Measurements from ENCODE around the gene EXO1.

Gene EXO1

DNA sequence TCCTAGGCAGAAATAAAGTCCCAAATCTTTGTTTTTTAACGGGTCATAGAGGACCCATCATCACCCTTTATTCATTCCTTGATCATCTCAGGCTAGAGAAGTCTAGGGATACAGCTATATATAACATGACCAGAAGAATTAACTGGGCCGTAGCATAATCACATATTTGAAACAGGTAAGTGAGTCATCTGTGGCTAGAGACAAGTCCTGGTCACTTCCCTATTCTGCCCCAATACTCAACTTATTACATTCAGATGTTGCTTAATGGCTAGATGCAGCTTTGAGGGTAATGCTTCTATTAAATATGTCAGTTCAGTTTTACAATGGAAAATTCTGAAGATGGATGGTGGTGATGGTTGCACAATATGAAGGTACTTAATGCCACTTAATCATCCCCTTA lies 47.0 kb downstream of the EXO1 start:
- DNase-seq: no peak

DNA sequence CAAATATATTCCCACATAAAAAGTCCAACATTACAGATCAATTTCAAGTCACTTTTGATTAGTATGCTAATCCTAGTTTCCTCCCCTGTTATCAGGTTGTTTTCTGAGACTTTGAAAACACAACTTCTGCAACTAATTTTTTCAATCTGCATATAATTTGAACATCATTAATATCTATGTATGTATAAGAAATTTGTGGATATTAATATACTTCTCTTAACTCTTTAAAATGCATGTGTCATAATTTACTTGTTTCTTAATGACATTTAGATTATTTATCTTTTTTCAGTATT lies 48.6 kb downstream of the EXO1 start:
- DNase-seq: no peak

DNA sequence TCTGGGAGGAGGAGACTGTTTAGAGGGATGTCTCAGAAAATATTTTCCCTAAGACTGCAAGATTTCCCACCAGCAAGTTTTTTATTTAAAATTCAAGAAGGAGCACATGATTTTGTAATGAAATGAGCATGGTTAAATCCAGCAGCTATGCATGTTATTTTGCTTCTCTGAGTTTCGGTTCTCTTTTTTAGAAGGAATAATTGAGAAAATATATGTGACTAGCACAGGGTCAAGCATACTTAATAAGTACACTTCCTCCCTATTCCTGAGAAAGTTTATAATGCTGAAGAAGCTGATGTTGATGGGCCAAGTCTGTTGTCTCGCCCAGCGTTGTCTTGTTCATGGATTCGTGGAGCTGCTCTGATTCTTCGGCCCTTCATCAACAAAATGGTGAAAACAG lies 51.2 kb downstream of the EXO1 start:
- DNase-seq: no peak

DNA sequence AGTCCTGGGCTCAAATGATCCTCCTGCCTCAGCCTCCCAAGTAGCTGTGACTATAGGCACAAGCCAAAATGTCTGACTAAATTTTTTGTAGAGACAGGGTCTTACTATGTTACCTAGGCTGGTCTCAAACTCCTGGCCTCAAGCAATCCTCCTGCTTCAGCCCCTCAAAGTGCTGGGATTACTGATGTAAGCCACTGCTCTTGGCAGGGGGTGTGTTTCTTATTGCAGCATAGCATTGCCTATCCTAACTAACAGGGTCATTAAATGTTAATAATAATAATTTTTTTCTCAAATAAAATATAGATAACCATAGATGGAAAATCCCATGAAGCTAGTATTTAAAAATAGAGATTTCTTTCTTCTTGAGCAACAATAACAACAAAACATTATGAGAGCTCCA lies 52.4 kb downstream of the EXO1 start:
- DNase-seq: no peak

DNA sequence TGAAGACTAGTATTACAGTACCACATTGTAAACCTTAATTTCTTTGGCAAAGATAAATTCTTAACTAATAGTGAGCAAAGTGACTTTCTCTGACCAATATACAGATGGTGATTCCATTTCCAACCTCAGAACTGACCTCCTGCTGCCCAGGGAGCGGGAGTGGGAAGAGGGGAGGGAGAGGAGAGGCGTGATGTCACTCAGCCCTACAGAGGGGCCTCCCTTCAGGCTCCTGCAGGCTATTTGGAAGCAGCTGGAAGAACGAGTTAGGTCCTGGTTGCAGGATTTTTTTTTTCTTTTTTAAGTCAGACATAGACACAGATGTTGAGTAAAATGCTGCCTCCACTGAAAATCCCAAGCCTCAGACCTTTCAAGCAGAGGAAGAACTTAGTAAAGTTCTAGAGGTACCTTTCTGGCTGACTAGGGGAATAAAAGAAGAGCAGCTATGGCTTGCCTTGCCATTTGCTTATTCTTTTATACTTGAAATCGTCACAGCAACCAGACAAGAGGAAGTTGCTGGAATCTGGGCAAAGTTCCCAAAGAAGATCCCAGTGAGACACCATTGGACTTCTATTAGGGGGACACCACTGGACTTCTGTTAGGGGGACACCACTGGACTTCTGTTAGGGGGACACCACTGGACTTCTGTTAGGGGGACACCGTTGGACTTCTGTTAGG lies 54.5 kb downstream of the EXO1 start:
- DNase-seq: no peak

- DNase-seq: no peak
These were observed 68.2 kb downstream of the EXO1 start for GRCh38 chr1:241916196-241916595.

DNA sequence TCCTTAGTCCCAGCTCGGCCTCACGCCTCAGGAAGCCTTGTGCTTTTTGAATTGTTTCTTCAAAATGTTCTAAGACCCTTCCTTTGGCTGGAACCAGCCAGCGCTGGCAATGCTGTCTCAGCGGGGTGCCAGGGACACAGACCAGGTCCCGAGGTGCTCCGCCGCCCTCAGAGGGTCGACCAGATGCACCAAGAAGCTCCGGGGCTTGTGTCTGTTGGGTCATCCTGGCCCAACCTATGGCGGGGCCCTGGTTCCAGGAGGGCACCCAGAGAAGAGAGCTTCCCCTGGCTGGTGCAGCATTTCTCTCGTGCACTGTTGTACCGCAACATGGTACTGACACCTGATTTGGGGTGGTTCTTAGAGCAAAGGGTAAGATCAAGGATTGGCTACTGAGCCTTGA lies 69.5 kb downstream of the EXO1 start:
- DNase-seq: no peak

GRCh38 chr1:241918879-241919278 lies 70.9 kb downstream of the EXO1 start:
- DNase-seq: no peak

DNA sequence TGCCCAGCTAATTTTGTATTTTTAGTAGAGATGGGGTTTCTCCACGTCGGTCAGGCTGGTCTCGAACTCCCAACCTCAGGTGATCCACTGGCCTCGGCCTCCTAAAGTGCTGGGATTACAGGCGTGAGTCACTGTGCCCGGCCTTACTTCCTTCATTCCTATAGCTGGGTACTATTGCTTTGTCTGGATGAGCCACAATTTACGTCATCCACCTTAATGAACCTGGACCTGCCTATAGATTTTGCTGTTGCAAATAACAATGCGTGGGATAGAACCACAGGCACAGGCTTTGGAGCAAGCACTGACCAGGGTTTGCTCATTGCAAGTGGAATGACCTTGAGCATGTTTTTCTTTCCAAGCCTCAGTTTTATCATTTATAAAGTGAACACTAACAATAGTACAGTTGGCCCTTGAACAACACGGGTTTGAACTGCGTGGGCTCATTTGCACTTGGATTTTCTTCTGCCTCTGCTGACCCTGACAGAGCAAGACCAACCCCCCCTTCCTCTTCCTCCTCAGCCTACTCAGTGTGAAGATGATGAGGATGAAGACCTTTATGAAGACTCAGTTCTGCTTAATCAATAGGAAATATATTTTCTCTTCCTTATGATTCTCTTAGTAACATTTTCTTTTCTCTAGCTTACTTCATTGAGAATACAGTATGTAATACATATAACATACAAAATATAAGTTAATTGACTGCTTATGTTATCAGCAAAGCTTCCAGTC lies 76.2 kb downstream of the EXO1 start:
- DNase-seq: no peak

DNA sequence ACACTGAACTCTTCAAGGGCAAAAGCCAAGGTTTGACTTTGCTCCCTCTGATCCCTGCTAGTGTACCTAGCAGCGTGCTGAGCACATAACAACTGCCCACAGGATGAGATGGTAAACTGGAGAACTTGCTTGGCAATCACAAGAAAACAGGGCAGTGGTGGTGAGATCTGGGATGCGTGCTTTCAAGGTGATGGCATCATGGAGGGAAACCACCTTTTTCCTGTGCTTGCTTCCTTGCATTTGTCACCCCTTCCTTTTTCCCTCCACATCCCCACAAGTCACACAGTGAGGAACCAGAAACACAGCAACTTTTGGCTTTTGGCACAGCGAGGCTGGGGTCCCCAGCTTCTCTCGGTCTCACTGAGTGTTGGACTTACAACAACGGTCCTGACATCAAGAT lies 78.1 kb downstream of the EXO1 start:
- no peak for DNase-seq

DNA sequence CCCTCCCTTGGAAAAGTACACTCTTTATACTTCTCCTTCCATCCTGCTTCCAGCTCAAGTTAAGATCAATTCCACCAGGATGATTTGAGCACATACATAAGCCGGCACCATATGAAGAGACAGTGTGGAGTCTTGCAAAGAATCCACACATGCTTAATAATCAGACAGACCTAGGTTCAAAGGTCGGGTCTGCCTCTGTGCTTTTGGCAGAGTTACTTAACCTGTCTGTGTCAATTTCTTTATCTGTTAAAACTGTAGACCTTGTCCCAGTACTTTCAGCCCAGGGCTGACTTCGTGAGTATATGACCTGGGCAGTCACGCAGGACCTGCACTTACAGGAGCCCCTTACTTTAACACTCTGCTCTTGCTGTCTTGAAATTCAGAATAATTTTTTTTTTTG lies 79.3 kb downstream of the EXO1 start:
- DNase-seq: no peak

- DNase-seq: no peak
These were observed 84.8 kb downstream of the EXO1 start for GRCh38 chr1:241932845-241933244.

DNA sequence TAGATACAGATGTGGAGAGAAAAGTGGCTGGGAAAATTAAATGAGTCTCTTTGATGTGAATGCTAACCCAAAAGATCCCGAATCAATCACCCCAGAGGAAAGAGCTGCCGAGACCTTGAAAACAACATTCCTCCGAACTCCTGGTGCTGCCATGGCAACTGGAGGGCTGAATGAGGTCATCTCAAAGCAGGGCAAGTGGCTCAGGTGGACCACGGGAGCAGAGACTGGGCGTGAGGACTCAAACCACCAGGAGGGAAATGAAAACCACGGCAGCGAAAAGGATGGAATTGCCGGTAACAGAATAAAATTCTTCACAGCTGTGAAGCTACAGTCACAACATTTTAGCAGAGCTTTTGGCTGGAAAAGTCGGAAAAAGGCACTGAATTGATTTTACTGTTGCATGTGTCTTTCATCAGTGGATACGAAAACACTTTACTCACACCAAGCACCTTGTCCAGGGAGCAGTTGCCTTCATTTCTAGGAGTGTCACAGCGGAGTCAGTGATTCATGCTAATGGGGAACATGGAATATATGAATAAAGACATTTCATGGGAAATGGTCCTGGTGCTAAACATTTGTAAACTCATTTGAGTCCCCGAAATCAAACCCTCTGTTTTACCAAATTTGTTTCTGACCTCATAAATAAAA lies 86.3 kb downstream of the EXO1 start:
- DNase-seq: no peak

- no peak for DNase-seq
These were observed 86.9 kb downstream of the EXO1 start for GRCh38 chr1:241934866-241935265.
